Measurements from ENCODE around the gene LACTB.

GRCh38 chr15:63146684-63147083 is 25.0 kb downstream of the LACTB start:
- TF ChIP-seq EZH2 (IDR thresholded peaks at IDR 0.05; ENCODE audit: borderline replicate concordance, low read depth, low read length, poor library complexity, severe bottlenecking) = no peak
- TF ChIP-seq CTCF (conservative IDR thresholded peaks at IDR 0.05; ENCODE audit: low read depth, low read length) = no peak

All from A673 (cell line).